ENCODE measurements around the gene MLIP.

DNA sequence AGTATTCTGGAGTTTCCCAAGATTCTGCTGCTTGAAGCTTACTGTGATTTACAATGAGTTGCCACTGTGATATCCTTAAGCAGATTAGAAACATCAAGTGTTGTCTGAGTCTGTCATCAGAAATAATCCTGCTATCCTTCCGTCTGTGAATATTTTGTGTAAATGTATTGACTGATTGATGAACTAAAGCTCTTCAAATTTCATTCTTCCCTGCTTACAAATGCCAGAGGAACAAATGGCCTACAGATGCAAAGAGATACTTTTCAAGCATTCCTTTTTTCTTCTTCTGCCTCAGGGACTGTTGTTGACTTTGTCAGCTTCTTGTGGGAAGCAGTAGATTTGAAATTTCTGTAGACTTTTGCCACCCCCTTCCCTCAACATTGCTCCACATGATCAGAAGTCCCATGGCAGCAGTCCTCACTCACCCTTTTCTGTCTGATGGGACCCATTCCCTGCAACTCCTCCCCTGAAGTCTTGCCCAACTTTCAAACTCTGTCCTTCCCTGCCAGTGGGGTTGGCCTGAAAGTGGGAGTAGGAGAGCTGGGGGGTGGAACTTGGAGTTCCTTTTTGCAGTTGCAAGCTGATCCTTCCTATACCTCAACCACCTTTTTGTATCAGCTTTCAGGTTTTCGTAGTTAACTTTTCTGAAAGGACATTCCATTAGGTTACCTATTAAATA, 38.5 kb upstream of the MLIP start:
- TF ChIP-seq POLR2A (IDR thresholded peaks at IDR 0.05) (no peak), EP300 (IDR thresholded peaks at IDR 0.05) (no peak)
- TF ChIP-seq, protein P1, sequence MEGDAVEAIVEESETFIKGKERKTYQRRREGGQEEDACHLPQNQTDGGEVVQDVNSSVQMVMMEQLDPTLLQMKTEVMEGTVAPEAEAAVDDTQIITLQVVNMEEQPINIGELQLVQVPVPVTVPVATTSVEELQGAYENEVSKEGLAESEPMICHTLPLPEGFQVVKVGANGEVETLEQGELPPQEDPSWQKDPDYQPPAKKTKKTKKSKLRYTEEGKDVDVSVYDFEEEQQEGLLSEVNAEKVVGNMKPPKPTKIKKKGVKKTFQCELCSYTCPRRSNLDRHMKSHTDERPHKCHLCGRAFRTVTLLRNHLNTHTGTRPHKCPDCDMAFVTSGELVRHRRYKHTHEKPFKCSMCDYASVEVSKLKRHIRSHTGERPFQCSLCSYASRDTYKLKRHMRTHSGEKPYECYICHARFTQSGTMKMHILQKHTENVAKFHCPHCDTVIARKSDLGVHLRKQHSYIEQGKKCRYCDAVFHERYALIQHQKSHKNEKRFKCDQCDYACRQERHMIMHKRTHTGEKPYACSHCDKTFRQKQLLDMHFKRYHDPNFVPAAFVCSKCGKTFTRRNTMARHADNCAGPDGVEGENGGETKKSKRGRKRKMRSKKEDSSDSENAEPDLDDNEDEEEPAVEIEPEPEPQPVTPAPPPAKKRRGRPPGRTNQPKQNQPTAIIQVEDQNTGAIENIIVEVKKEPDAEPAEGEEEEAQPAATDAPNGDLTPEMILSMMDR (IDR thresholded peaks at IDR 0.05) = no peak
